Neural crest cell (in vitro differentiated cells): ENCODE data around the gene RIPPLY3. TPM values are rescaled to one million over a fixed set of nuclear protein-coding genes. Genes with fewer than 3 reads are reported as not detected.

Source experiments
- DNase-seq: peaks from one replicate; pipeline ENCODE4 v3.0.0; 2021; ENCODE audit warnings: low read depth, mixed read lengths, low spot score
- H3K27ac Mint-ChIP-seq: one replicate; pipeline ENCODE4 v1.8.0; 2021; ENCODE audit warnings: mild to moderate bottlenecking, mixed read lengths; ENCODE audit not compliant: unreplicated experiment
- H3K27me3 Mint-ChIP-seq: 2 replicates; pipeline ENCODE4 v1.8.0; 2021; ENCODE audit warnings: low read depth, mild to moderate bottlenecking, mixed read lengths
- H3K36me3 Mint-ChIP-seq: 2 replicates; pipeline ENCODE4 v1.8.0; 2021; ENCODE audit warnings: low read depth, mild to moderate bottlenecking, mixed read lengths
- H3K4me1 Mint-ChIP-seq: 2 replicates; pipeline ENCODE4 v1.8.0; 2021; ENCODE audit warnings: mixed read lengths
- H3K4me3 Mint-ChIP-seq: one replicate; pipeline ENCODE4 v1.8.0; 2021; ENCODE audit warnings: mild to moderate bottlenecking, mixed read lengths
- H3K9me3 Mint-ChIP-seq: 2 replicates; pipeline ENCODE4 v1.8.0; 2021; ENCODE audit warnings: mixed read lengths
- CTCF ChIP-seq: fragments of 200-600 bp; sonication (generic); conservative IDR thresholded peaks from 2 replicates; pipeline ENCODE4 v1.5.0; 2021; ENCODE audit warnings: antibody characterized with exemption, mild to moderate bottlenecking
- total RNA-seq: library from RNA; stranded (reverse); gene quantifications from 2 replicates; pipeline ENCODE4 v1.2.1, GENCODE V29; 2021

The RIPPLY3 gene
- total RNA-seq, 1 donor from 2014 or later = 3.2 TPM

- peaks cover 4% of the 10 kb centered on the region for H3K9me3 Mint-ChIP-seq
- no peak for DNase-seq
- H3K4me1 Mint-ChIP-seq = peaks cover 51% of the 10 kb centered on the region
- no peaks in the 10 kb centered on the region for H3K27me3 Mint-ChIP-seq
- no peaks in the 10 kb centered on the region for H3K36me3 Mint-ChIP-seq
- no peak for TF ChIP-seq CTCF
- no peak overlapping the region for H3K27ac Mint-ChIP-seq
- H3K4me3 Mint-ChIP-seq = no peak overlapping the region
These were observed 51.8 kb downstream of the RIPPLY3 start for GRCh38 chr21:37058261-37058660.

GRCh38 chr21:37059181-37059580, 52.7 kb downstream of the RIPPLY3 start:
- H3K27me3 Mint-ChIP-seq = no peaks in the 10 kb centered on the region
- peaks cover 60% of the 10 kb centered on the region for H3K4me1 Mint-ChIP-seq

DNA sequence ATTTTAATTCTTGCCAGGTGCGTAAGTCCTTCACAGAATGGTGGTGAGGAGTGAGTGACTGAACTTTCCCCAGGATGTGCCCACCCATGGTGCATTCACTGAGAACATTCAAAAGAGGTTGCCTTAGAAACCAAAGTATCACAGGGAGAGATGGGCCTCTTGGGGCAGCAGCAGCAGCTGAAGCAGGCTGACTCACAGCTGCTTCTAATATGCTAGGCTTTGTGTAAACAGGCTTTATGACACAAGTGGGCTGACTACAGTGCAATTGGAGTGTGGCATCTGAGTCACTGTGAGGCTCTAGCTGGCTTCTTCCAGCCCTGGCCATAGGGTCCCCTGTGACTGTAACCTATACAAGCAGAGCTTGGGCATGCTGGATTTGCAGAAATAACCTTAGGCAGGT, 53.8 kb downstream of the RIPPLY3 start:
- peaks cover 65% of the 10 kb centered on the region for H3K4me1 Mint-ChIP-seq
- TF ChIP-seq CTCF = no peak
- H3K27me3 Mint-ChIP-seq = no peaks in the 10 kb centered on the region
- no peaks in the 10 kb centered on the region for H3K36me3 Mint-ChIP-seq
- peak; percentile 16 for DNase-seq
- H3K27ac Mint-ChIP-seq = peak overlapping the region; percentile 76
- peak overlapping the region; percentile 35 for H3K4me3 Mint-ChIP-seq
- peaks cover 4% of the 10 kb centered on the region for H3K9me3 Mint-ChIP-seq

More at GRCh38 chr21:37059181-37059580, 52.7 kb downstream of the RIPPLY3 start:
- peak overlapping the region; percentile 20 for H3K4me3 Mint-ChIP-seq
- DNase-seq = no peak
- no peak for TF ChIP-seq CTCF
- peaks cover 4% of the 10 kb centered on the region for H3K9me3 Mint-ChIP-seq
- H3K36me3 Mint-ChIP-seq = no peaks in the 10 kb centered on the region
- peak overlapping the region; percentile 53 for H3K27ac Mint-ChIP-seq

DNA sequence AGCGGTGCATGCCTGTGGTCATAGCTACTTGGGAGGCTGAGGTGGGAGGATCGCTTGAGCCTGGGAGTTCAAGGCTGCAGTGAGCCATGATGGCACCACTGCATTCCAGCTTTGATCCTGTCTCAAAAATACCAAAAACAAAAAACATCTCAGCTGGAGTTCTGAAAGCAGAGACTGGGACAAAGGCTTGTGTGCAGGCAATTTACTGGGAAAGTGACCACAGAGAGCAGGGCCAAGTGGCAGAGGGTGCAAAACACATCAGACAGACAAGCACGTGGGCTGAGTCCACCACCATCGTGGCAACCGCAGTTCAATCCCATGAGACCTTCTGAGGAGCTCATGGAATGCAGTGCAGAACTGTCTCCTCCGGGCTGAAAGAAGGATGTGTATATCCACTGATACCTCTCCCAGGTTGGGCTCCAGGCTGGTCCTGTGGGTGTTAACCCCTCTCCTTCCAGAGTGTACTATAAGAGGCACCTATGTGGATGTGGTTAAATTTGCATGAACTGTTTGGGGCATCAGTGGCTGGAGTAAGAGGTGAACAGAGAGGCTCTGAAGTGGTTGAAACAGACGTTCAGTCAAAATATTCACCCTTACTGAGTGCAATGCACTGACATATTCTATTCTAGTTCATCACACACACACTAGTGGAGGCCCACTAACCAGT, 55.6 kb downstream of the RIPPLY3 start:
- TF ChIP-seq CTCF = no peak
- Mint-ChIP-seq H3K4me3 (peak overlapping the region; percentile 7), H3K9me3 (no peaks in the 10 kb centered on the region), H3K27ac (no peak overlapping the region), H3K4me1 (peaks cover 59% of the 10 kb centered on the region), H3K27me3 (no peaks in the 10 kb centered on the region), H3K36me3 (no peaks in the 10 kb centered on the region)
- no peak for DNase-seq

DNA sequence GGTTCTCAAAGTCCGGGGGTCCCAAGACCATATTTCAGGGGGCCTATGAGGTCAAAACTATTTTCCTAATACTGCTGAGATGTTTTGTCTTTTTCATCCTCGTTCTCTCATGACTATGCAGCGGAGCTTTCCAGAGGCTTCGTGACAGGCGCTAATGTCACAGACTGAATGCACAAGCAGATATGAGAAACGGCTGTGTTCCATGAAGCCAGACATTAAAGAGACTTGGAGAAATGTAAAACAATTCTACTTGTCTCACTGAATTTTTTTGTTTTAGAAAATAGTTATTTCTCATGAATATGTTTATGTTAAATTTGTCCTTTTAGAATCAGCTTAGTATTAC, 56.1 kb downstream of the RIPPLY3 start:
- no peaks in the 10 kb centered on the region for H3K27me3 Mint-ChIP-seq
- H3K9me3 Mint-ChIP-seq = no peaks in the 10 kb centered on the region
- H3K36me3 Mint-ChIP-seq = no peaks in the 10 kb centered on the region
- no peak overlapping the region for H3K27ac Mint-ChIP-seq
- H3K4me3 Mint-ChIP-seq = no peak overlapping the region
- peaks cover 59% of the 10 kb centered on the region for H3K4me1 Mint-ChIP-seq
- no peak for TF ChIP-seq CTCF
- DNase-seq = no peak
